Lower lobe of right lung (tissue), 2 donors: Measurements from ENCODE around the gene AHCYL1. TPM values are rescaled to one million over a fixed set of nuclear protein-coding genes. Genes with fewer than 3 reads are reported as not detected.

Source experiments
- ATAC-seq, 2 donors: fragments of 200-7000 bp; cut with Tn5 transposase; one replicate each; pipeline ENCODE4 v1.9.1; 2020 to 2022; ENCODE audit warnings: mild to moderate bottlenecking in 2 of 2, moderate library complexity in 2 of 2
- DNase-seq: peaks from one replicate; pipeline ENCODE4 v3.0.0-alpha.2; 2020
- H3K27ac ChIP-seq: fragments of 200-600 bp; one replicate; pipeline ENCODE4 v1.8.0; 2022
- H3K27me3 ChIP-seq: fragments of 200-600 bp; one replicate; pipeline ENCODE4 v1.8.0; 2022; ENCODE audit warnings: low read depth
- H3K36me3 ChIP-seq: fragments of 200-600 bp; one replicate; pipeline ENCODE4 v1.8.0; 2022; ENCODE audit warnings: mild to moderate bottlenecking
- H3K4me1 ChIP-seq: fragments of 200-600 bp; one replicate; pipeline ENCODE4 v1.8.0; 2022
- H3K4me3 ChIP-seq: fragments of 200-600 bp; one replicate; pipeline ENCODE4 v1.8.0; 2022; ENCODE audit warnings: mild to moderate bottlenecking
- H3K9me3 ChIP-seq: fragments of 200-600 bp; one replicate; pipeline ENCODE4 v1.8.0; 2022
- CTCF ChIP-seq: fragments of 200-600 bp; IDR thresholded peaks from one replicate; pipeline ENCODE4 v1.8.0; 2022; ENCODE audit warnings: antibody characterized with exemption, mild to moderate bottlenecking
- intact Hi-C: fragments of 100-400 bp; cut with DNase I; formaldehyde crosslinking; loops from one replicate; pipeline ENCODE4 v1.11.0; 2022
- total RNA-seq: library from RNA; stranded (reverse); fragmentation: NEBNext Ultra II Directional; extraction: Animal tissue kit (Norgen Biotek cat#: 25700); gene quantifications from one replicate; pipeline ENCODE4 v1.2.1, GENCODE V29; 2021
- donor health status: DM: no; HTN: yes; CAD: no; lungs with severe emphysema.

The AHCYL1 gene
- total RNA-seq, 1 donor from 2014 or later: 83.9 TPM

GRCh38 chr1:110012100-110012780 is 27.7 kb downstream of the AHCYL1 start:
- H3K36me3 ChIP-seq: peaks cover 85% of the 10 kb centered on the region

GRCh38 chr1:110017792-110018191 is 33.2 kb downstream of the AHCYL1 start:
- Histone ChIP-seq H3K9me3 (no peaks in the 10 kb centered on the region), H3K36me3 (peaks cover 100% of the 10 kb centered on the region), H3K4me3 (no peak overlapping the region), H3K27ac (no peak overlapping the region), H3K27me3 (no peaks in the 10 kb centered on the region), H3K4me1 (no peaks in the 10 kb centered on the region)
- no peak for TF ChIP-seq CTCF
- ATAC-seq: no peak
- no peak for DNase-seq
- intact Hi-C loops: no loop called here

More at GRCh38 chr1:110012100-110012780, 27.7 kb downstream of the AHCYL1 start:
- H3K4me1 ChIP-seq: peaks cover 3% of the 10 kb centered on the region
- no peak for TF ChIP-seq CTCF
- no peak for ATAC-seq
- no peaks in the 10 kb centered on the region for H3K27me3 ChIP-seq
- H3K9me3 ChIP-seq: no peaks in the 10 kb centered on the region
- intact Hi-C loops: no loop called here
- H3K27ac ChIP-seq: no peak overlapping the region
- no peak overlapping the region for H3K4me3 ChIP-seq
- DNase-seq: no peak

- H3K4me3 ChIP-seq: no peak overlapping the region
- intact Hi-C loops: no loop called here
- H3K9me3 ChIP-seq: no peaks in the 10 kb centered on the region
- no peak overlapping the region for H3K27ac ChIP-seq
- no peak for ATAC-seq
- DNase-seq: no peak
- peaks cover 100% of the 10 kb centered on the region for H3K36me3 ChIP-seq
- H3K4me1 ChIP-seq: no peaks in the 10 kb centered on the region
- TF ChIP-seq CTCF: no peak
- H3K27me3 ChIP-seq: no peaks in the 10 kb centered on the region
Measured at GRCh38 chr1:110018396-110018795, 33.8 kb downstream of the AHCYL1 start.

- H3K36me3 ChIP-seq: peaks cover 100% of the 10 kb centered on the region
- H3K9me3 ChIP-seq: no peaks in the 10 kb centered on the region
- H3K4me1 ChIP-seq: no peaks in the 10 kb centered on the region
- TF ChIP-seq CTCF: no peak
- no peak overlapping the region for H3K27ac ChIP-seq
- intact Hi-C loops: no loop called here
- no peak overlapping the region for H3K4me3 ChIP-seq
- DNase-seq (no peak), ATAC-seq (no peak)
- no peaks in the 10 kb centered on the region for H3K27me3 ChIP-seq
Measured at GRCh38 chr1:110019770-110020169, 35.2 kb downstream of the AHCYL1 start.

GRCh38 chr1:110021285-110021684 is 36.7 kb downstream of the AHCYL1 start:
- Histone ChIP-seq H3K27me3 (no peaks in the 10 kb centered on the region), H3K36me3 (peaks cover 86% of the 10 kb centered on the region), H3K27ac (no peak overlapping the region), H3K9me3 (no peaks in the 10 kb centered on the region), H3K4me1 (no peaks in the 10 kb centered on the region), H3K4me3 (no peak overlapping the region)
- no peak for TF ChIP-seq CTCF
- ATAC-seq: no peak
- DNase-seq: no peak
- intact Hi-C loops: no loop called here
